Right lung (tissue), 5 donors: ENCODE results near the gene EP400. TPM values are rescaled to one million over a fixed set of nuclear protein-coding genes. Genes with fewer than 3 reads are reported as not detected.
"Not testable (repeated sequence)": the region's sequence is repeated elsewhere in the genome, so short reads cannot be mapped to it uniquely, and the experiment has no call there.

Source experiments
- DNase-seq, 2 donors: peaks; one replicate each; pipeline ENCODE4 v3.0.0-alpha.2; 2013
- polyA plus RNA-seq, 5 donors: library from polyadenylated mRNA; unstranded; fragments of 120-200 nt; gene quantifications; one replicate each; pipeline versions ENCODE4 v1.2.1 to v1.2.3, GENCODE V29; 2013; ENCODE audit warnings: inconsistent platforms in 1 of 5, low replicate concordance in 1 of 5; ENCODE audit not compliant: insufficient read length in 5 of 5, insufficient read depth in 1 of 5

Gene EP400
- polyA plus RNA-seq, 5 donors, result 34.5 to 41.0 (median 38.9) TPM

GRCh38 chr12:132085291-132085635, 135.5 kb downstream of the EP400 start:
- DNase-seq, result no peak

- no peak for DNase-seq
Measured at GRCh38 chr12:132089407-132089910, 139.7 kb downstream of the EP400 start.

- no peak for DNase-seq
Measured at GRCh38 chr12:132094269-132094891, 144.6 kb downstream of the EP400 start.

- DNase-seq, result no peak
Measured at GRCh38 chr12:132095520-132096409, 146.0 kb downstream of the EP400 start.

- DNase-seq, result no peak
Measured at GRCh38 chr12:132099739-132100138, 150.0 kb downstream of the EP400 start.

GRCh38 chr12:132100306-132101065, 150.7 kb downstream of the EP400 start:
- no peak for DNase-seq

GRCh38 chr12:132102297-132102696, 152.6 kb downstream of the EP400 start:
- no peak for DNase-seq

GRCh38 chr12:132103072-132103471, 153.3 kb downstream of the EP400 start:
- not testable (repeated sequence) for DNase-seq

GRCh38 chr12:132103542-132104308, 154.0 kb downstream of the EP400 start:
- DNase-seq, result no peak

- DNase-seq, result no peak
Measured at GRCh38 chr12:132105467-132105866, 155.7 kb downstream of the EP400 start.

GRCh38 chr12:132106921-132107320, 157.2 kb downstream of the EP400 start:
- DNase-seq, result no peak

GRCh38 chr12:132108211-132108832, 158.6 kb downstream of the EP400 start:
- DNase-seq, result no peak

- DNase-seq, result no peak
Measured at GRCh38 chr12:132109741-132110140, 160.0 kb downstream of the EP400 start.

GRCh38 chr12:132110677-132111076, 160.9 kb downstream of the EP400 start:
- no peak for DNase-seq

- no peak for DNase-seq
Measured at GRCh38 chr12:132111654-132112304, 162.0 kb downstream of the EP400 start.

- DNase-seq, result no peak
Measured at GRCh38 chr12:132114667-132115066, 164.9 kb downstream of the EP400 start.

- DNase-seq, result no peak
Measured at GRCh38 chr12:132115500-132115899, 165.8 kb downstream of the EP400 start.

- DNase-seq, result no peak
Measured at GRCh38 chr12:132116709-132117557, 167.2 kb downstream of the EP400 start.

GRCh38 chr12:132117558-132117875, 167.8 kb downstream of the EP400 start:
- DNase-seq, result no peak

- no peak for DNase-seq
Measured at GRCh38 chr12:132118876-132119275, 169.1 kb downstream of the EP400 start.
